ENCODE data around the gene DCP1A.

The DCP1A gene

GRCh38 chr3:53240989-53241972 is 106.1 kb downstream of the DCP1A start:
- Histone ChIP-seq H3K4me3 (ENCODE audit: low read length in 2 of 2) (no peak overlapping the region), H3K27ac (ENCODE audit: low read depth in 2 of 2, low read length in 2 of 2) (no peak overlapping the region), H3K4me1 (ENCODE audit: control insufficient read depth in 2 of 2, insufficient read depth in 2 of 2, low read length in 2 of 2) (peaks cover 21 to 38% of the 10 kb centered on the region in 2 donors), H3K36me3 (ENCODE audit: control insufficient read depth in 2 of 2, insufficient read depth in 2 of 2, low read length in 2 of 2) (peaks cover 18 to 44% of the 10 kb centered on the region in 2 donors), H3K9ac (ENCODE audit: low read depth in 1 of 2, low read length in 2 of 2) (no peak overlapping the region), H3K27me3 (ENCODE audit: control insufficient read depth in 2 of 2, insufficient read depth in 2 of 2, low read length in 2 of 2) (no peaks in the 10 kb centered on the region), H3K9me3 (ENCODE audit: control insufficient read depth in 2 of 2, low read length in 2 of 2) (no peaks in the 10 kb centered on the region)

- H3K27me3 ChIP-seq (ENCODE audit: control insufficient read depth in 2 of 2, insufficient read depth in 2 of 2, low read length in 2 of 2) = no peaks in the 10 kb centered on the region
- H3K4me3 ChIP-seq (ENCODE audit: low read length in 2 of 2) = no peak overlapping the region
- no peak overlapping the region for H3K27ac ChIP-seq (ENCODE audit: low read depth in 2 of 2, low read length in 2 of 2)
- H3K36me3 ChIP-seq (ENCODE audit: control insufficient read depth in 2 of 2, insufficient read depth in 2 of 2, low read length in 2 of 2) = peaks cover 18 to 51% of the 10 kb centered on the region in 2 donors
- H3K9ac ChIP-seq (ENCODE audit: low read depth in 1 of 2, low read length in 2 of 2) = no peak overlapping the region
- H3K4me1 ChIP-seq (ENCODE audit: control insufficient read depth in 2 of 2, insufficient read depth in 2 of 2, low read length in 2 of 2) = peaks cover 26 to 43% of the 10 kb centered on the region in 2 donors
- H3K9me3 ChIP-seq (ENCODE audit: control insufficient read depth in 2 of 2, low read length in 2 of 2) = no peaks in the 10 kb centered on the region
Measured at GRCh38 chr3:53239800-53240199, 107.5 kb downstream of the DCP1A start.

- no peak overlapping the region for H3K4me3 ChIP-seq (ENCODE audit: low read length in 2 of 2)
- no peak overlapping the region for H3K9ac ChIP-seq (ENCODE audit: low read depth in 1 of 2, low read length in 2 of 2)
- peak overlapping the region; percentile 68 to 69 for H3K27ac ChIP-seq (ENCODE audit: low read depth in 2 of 2, low read length in 2 of 2)
- H3K9me3 ChIP-seq (ENCODE audit: control insufficient read depth in 2 of 2, low read length in 2 of 2) = no peaks in the 10 kb centered on the region
- peaks cover 26 to 58% of the 10 kb centered on the region in 2 donors for H3K36me3 ChIP-seq (ENCODE audit: control insufficient read depth in 2 of 2, insufficient read depth in 2 of 2, low read length in 2 of 2)
- peaks cover 26 to 43% of the 10 kb centered on the region in 2 donors for H3K4me1 ChIP-seq (ENCODE audit: control insufficient read depth in 2 of 2, insufficient read depth in 2 of 2, low read length in 2 of 2)
- no peaks in the 10 kb centered on the region for H3K27me3 ChIP-seq (ENCODE audit: control insufficient read depth in 2 of 2, insufficient read depth in 2 of 2, low read length in 2 of 2)
Measured at GRCh38 chr3:53238886-53239285, 108.5 kb downstream of the DCP1A start.

GRCh38 chr3:53238051-53238850 is 109.1 kb downstream of the DCP1A start:
- Histone ChIP-seq H3K9ac (ENCODE audit: low read depth in 1 of 2, low read length in 2 of 2) (peak overlapping the region in 1 of 2 donors; percentile 37), H3K36me3 (ENCODE audit: control insufficient read depth in 2 of 2, insufficient read depth in 2 of 2, low read length in 2 of 2) (peaks cover 31 to 64% of the 10 kb centered on the region in 2 donors), H3K27me3 (ENCODE audit: control insufficient read depth in 2 of 2, insufficient read depth in 2 of 2, low read length in 2 of 2) (no peaks in the 10 kb centered on the region), H3K4me3 (ENCODE audit: low read length in 2 of 2) (no peak overlapping the region), H3K9me3 (ENCODE audit: control insufficient read depth in 2 of 2, low read length in 2 of 2) (no peaks in the 10 kb centered on the region), H3K27ac (ENCODE audit: low read depth in 2 of 2, low read length in 2 of 2) (peak overlapping the region; percentile 68 to 69), H3K4me1 (ENCODE audit: control insufficient read depth in 2 of 2, insufficient read depth in 2 of 2, low read length in 2 of 2) (peaks cover 25 to 39% of the 10 kb centered on the region in 2 donors)

GRCh38 chr3:53236112-53236841 is 111.1 kb downstream of the DCP1A start:
- Histone ChIP-seq H3K36me3 (ENCODE audit: control insufficient read depth in 2 of 2, insufficient read depth in 2 of 2, low read length in 2 of 2) (peaks cover 41 to 70% of the 10 kb centered on the region in 2 donors), H3K9ac (ENCODE audit: low read depth in 1 of 2, low read length in 2 of 2) (no peak overlapping the region), H3K9me3 (ENCODE audit: control insufficient read depth in 2 of 2, low read length in 2 of 2) (no peaks in the 10 kb centered on the region), H3K4me3 (ENCODE audit: low read length in 2 of 2) (no peak overlapping the region), H3K4me1 (ENCODE audit: control insufficient read depth in 2 of 2, insufficient read depth in 2 of 2, low read length in 2 of 2) (peaks cover 20 to 35% of the 10 kb centered on the region in 2 donors), H3K27me3 (ENCODE audit: control insufficient read depth in 2 of 2, insufficient read depth in 2 of 2, low read length in 2 of 2) (no peaks in the 10 kb centered on the region), H3K27ac (ENCODE audit: low read depth in 2 of 2, low read length in 2 of 2) (no peak overlapping the region)

- Histone ChIP-seq H3K4me3 (ENCODE audit: low read length in 2 of 2) (no peak overlapping the region), H3K4me1 (ENCODE audit: control insufficient read depth in 2 of 2, insufficient read depth in 2 of 2, low read length in 2 of 2) (peaks cover 20 to 35% of the 10 kb centered on the region in 2 donors), H3K9ac (ENCODE audit: low read depth in 1 of 2, low read length in 2 of 2) (no peak overlapping the region), H3K36me3 (ENCODE audit: control insufficient read depth in 2 of 2, insufficient read depth in 2 of 2, low read length in 2 of 2) (peaks cover 42 to 63% of the 10 kb centered on the region in 2 donors), H3K27ac (ENCODE audit: low read depth in 2 of 2, low read length in 2 of 2) (no peak overlapping the region), H3K9me3 (ENCODE audit: control insufficient read depth in 2 of 2, low read length in 2 of 2) (no peaks in the 10 kb centered on the region), H3K27me3 (ENCODE audit: control insufficient read depth in 2 of 2, insufficient read depth in 2 of 2, low read length in 2 of 2) (no peaks in the 10 kb centered on the region)
Measured at GRCh38 chr3:53235545-53235944, 111.8 kb downstream of the DCP1A start.

- Histone ChIP-seq H3K4me1 (ENCODE audit: control insufficient read depth in 2 of 2, insufficient read depth in 2 of 2, low read length in 2 of 2) (peaks cover 20 to 35% of the 10 kb centered on the region in 2 donors), H3K27me3 (ENCODE audit: control insufficient read depth in 2 of 2, insufficient read depth in 2 of 2, low read length in 2 of 2) (no peaks in the 10 kb centered on the region), H3K9ac (ENCODE audit: low read depth in 1 of 2, low read length in 2 of 2) (no peak overlapping the region), H3K4me3 (ENCODE audit: low read length in 2 of 2) (no peak overlapping the region), H3K27ac (ENCODE audit: low read depth in 2 of 2, low read length in 2 of 2) (no peak overlapping the region), H3K36me3 (ENCODE audit: control insufficient read depth in 2 of 2, insufficient read depth in 2 of 2, low read length in 2 of 2) (peaks cover 44 to 64% of the 10 kb centered on the region in 2 donors), H3K9me3 (ENCODE audit: control insufficient read depth in 2 of 2, low read length in 2 of 2) (no peaks in the 10 kb centered on the region)
Measured at GRCh38 chr3:53234841-53235232, 112.5 kb downstream of the DCP1A start.

GRCh38 chr3:53234130-53234840 is 113.1 kb downstream of the DCP1A start:
- no peak overlapping the region for H3K4me3 ChIP-seq (ENCODE audit: low read length in 2 of 2)
- H3K27me3 ChIP-seq (ENCODE audit: control insufficient read depth in 2 of 2, insufficient read depth in 2 of 2, low read length in 2 of 2) = no peaks in the 10 kb centered on the region
- no peak overlapping the region for H3K9ac ChIP-seq (ENCODE audit: low read depth in 1 of 2, low read length in 2 of 2)
- H3K36me3 ChIP-seq (ENCODE audit: control insufficient read depth in 2 of 2, insufficient read depth in 2 of 2, low read length in 2 of 2) = peaks cover 46 to 65% of the 10 kb centered on the region in 2 donors
- no peak overlapping the region for H3K27ac ChIP-seq (ENCODE audit: low read depth in 2 of 2, low read length in 2 of 2)
- H3K9me3 ChIP-seq (ENCODE audit: control insufficient read depth in 2 of 2, low read length in 2 of 2) = no peaks in the 10 kb centered on the region
- peaks cover 20 to 34% of the 10 kb centered on the region in 2 donors for H3K4me1 ChIP-seq (ENCODE audit: control insufficient read depth in 2 of 2, insufficient read depth in 2 of 2, low read length in 2 of 2)

Measured in mucosa of rectum (tissue), 2 donors.